ENCODE measurements around the gene CRIP1. TPM values are rescaled to one million over a fixed set of nuclear protein-coding genes. Genes with fewer than 3 reads are reported as not detected.

CRIP1 gene, protein sequence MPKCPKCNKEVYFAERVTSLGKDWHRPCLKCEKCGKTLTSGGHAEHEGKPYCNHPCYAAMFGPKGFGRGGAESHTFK
- total RNA-seq = 112 TPM

DNA sequence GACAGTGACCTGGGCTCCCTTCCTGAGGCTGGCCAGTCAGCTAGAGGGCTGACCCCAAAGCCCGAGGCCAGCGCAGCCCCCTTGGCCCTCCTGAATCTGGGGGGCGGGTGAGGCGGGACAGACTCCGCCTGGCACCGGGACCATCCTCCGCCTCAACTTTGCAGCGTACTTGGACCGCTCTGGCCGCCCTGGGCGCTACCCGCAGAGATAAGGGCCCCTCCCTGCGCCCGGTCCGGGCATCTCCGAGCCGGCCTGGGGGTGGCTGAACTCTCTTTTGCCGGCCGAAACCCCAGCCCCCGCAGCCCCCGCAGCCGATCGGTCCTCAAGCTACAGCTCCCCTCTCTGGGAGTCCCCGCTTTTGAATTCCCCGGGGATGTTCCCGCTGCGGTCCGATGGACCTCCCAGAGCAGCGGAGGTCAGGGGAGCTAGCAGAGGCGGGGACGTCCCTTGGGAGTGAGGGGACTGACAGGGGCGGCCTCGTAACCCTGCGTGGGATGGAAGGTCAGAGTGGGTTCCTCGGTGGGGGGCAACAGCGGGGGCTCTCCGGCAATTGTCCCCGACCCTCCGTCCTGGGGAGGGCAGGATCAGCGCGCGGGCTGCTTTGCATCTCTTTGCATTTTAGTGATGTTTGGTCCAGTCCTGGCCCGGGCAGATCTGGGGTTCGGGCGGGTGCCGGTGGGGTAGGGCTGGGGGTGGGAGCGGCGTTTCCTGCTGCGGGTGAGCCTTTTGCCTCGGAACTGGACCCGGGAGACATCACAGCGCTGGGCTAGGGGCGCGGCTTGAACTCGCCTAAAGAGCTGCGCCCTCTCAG lies at the start of gene CRIP1:
Gene CRIP1, plus strand, starts transcription at position 724 of the 811 bp plus-strand sequence. CDS start 374 bp downstream, outside the sequence.
- ATAC-seq (no peak), DNase-seq (ENCODE audit: low spot score) (no peak)
- intact Hi-C loops (cut with DNase I) = loop anchor here (5.0 kb wide), 1 partner anchor 114 kb away; no protein-coding TSS in a partner anchor

DNA sequence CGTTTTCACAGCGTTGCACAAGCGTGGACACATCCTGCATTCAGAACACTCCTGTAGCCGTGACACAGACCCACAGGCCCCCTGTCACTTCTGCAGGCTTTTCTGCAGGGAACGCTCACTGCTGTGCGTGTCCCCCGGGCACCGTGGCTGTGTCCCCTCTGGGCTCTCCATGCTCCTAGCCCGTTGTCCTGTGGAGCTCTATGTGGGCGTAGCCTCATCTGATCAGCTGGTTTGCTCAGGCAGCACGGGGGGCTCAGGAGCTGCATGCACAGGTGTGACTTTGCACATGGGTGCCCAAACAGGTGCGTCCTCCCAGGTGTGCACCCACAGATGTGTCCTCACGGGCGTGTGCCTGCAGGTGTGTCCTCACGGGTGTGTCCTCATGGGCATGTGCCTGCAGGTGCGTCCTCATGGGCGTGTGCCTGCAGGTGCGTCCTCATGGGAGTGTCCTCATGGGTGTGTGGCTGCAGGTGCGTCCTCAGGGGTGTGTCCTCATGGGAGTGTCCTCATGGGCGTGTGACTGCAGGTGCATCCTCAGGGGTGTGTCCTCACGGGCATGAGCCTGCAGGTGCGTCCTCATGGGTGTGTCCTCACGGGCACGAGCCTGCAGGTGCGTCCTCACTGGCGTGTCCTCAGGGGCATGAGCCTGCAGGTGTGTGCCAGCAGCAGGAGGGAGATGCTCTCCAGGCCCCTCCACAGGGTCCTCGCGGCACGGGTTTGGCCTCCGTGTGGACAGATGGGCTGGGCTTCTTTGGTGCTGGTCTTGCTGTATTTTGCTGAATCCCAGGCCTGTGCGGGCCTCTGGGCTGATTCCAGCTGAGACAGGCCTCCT lies 49.6 kb upstream of the CRIP1 start:
- ATAC-seq (peak; percentile 7), DNase-seq (ENCODE audit: low spot score) (no peak)
- intact Hi-C loops (cut with DNase I) = no loop called here

DNA sequence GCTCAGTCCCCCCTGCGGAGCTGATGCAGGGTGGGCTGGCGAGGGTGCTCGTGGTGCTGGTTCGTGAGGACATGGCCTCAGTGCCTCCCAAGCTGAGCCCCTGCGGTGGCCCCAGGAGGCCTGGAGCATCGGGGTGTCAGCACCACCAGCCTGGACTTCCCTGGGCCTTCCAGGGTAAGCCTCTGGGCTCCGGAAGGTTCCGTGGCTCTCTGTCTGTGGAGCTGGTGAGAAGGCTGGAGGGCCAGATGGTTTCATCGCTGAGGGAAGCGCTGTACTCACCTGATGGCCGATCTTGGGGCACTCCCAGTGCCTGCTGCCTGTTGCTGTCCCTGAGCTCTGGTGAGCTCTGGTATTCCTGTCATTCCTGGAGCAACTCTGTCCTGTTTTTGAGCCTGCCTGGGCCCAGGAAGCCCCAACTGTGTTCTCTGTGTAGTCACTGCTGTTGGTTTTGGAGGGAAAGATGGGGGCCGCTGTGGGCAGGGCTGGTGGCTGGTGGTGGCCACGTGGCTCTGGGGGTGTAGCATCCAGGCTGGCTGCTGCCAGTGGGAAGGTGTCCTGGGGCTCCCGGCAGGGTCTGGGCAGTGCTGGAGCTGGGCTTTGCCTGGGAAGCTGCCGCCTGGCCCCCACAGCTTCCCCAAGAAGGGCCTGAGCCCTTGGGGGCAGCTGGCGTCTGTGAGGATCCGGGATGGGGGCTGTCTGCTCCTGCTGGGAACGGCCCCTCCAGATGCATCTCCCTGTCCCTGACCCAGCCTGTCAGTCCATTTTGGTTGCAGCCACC lies 48.8 kb upstream of the CRIP1 start:
- DNase-seq (ENCODE audit: low spot score) = no peak
- no peak for ATAC-seq
- intact Hi-C loops (cut with DNase I) = no loop called here

DNA sequence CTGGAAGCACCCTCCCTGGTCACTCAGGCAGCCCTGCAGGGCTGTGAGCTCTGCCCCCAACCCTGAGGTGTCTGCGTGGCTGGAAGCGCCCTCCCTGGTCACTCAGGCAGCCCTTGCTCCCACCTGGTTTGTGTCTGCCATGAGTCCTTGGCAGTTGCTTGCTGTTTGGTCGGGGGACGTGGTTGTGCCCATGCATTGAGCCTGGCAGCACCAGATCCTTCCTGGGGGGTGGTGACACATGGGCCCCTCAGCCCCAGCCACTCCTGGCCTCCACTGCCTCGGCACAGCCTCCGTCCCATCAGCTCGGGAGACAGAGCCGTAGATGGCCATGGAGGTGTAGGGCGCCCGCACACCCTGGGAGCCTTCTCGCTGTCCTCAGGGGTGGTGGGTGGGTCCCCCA lies 47.5 kb upstream of the CRIP1 start:
- intact Hi-C loops (cut with DNase I) = no loop called here
- ATAC-seq (no peak), DNase-seq (ENCODE audit: low spot score) (no peak)

DNA sequence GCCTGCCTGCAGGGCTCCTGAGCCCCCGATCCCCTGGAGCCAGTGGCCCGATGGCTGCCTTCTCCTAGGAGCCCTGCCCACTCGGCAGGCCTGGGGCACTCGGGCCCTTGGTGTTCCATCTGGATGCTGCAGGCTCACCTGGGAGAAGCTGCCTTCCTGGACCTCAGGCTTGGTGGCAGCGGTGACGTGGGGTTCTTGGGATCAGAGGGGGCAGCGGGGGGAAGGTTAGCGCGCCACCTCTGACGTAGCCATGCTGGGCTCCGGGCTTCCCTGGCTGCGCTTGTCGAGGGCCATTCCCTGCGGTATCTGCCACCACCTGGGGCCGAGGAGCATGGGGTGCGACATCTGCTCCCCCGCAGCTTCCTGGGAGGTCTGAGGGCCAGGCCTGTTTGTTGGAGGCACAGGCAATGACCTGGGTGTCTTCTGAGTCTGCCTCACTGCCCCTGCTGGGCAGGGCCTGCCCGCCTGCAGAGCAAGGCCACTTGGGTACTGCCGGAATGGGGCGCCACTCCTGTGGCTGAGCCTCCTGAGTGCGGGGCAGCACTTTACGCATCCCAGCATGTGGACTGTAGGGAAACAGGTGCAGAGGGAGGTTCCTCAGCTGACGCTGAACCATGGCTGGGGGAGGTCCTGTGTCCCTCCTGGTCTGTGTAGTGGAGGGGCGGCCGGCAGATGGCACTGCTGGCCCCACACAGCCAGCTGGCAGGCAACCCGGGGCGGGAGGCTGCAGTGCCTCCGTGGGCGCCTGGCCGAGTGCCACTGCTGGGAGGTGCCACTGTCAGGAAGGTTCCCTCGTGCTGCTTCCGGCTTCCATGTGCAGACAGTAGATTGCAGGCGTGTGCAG lies 46.8 kb upstream of the CRIP1 start:
- ATAC-seq (no peak), DNase-seq (ENCODE audit: low spot score) (no peak)
- intact Hi-C loops (cut with DNase I) = no loop called here

DNA sequence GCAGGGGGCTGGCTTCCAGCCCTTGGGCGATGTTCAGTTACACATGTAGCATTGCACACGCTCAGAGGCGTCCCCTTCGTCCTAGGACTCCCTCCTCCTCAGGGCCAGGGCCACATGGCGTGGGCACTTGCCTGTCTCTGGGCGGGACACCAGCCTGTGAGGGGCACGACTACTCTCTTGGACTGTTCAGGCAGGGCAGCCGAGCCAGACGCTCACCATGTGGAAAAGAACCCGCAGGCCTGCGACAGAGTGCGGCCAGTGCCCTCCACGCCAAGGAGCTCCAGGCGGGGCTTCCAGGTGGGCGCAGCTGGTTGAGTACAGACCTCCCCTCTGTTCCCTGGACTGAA lies 46.2 kb upstream of the CRIP1 start:
- no peak for ATAC-seq
- DNase-seq (ENCODE audit: low spot score) = no peak
- intact Hi-C loops (cut with DNase I) = no loop called here

DNA sequence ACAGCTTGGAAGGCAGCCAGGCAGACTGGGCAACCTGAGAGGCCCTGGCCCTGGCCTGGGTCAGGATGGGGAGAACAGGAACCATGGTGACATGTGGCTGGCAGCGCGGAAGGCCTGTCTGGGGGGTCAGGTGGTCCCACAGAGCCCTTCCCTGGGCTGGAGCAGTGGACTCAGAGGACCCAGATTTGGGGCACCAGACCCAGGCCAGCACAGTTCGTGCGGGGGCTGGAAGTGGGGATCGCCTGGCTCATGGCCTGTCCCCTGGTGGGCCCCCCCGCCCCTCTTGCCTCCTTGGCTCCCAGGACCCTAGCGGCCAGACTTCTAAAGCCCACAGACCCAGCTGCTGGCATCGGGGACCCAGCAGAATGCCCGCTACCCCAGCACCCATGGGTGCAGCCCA lies 45.7 kb upstream of the CRIP1 start:
- no peak for ATAC-seq
- intact Hi-C loops (cut with DNase I) = no loop called here
- DNase-seq (ENCODE audit: low spot score) = no peak

DNA sequence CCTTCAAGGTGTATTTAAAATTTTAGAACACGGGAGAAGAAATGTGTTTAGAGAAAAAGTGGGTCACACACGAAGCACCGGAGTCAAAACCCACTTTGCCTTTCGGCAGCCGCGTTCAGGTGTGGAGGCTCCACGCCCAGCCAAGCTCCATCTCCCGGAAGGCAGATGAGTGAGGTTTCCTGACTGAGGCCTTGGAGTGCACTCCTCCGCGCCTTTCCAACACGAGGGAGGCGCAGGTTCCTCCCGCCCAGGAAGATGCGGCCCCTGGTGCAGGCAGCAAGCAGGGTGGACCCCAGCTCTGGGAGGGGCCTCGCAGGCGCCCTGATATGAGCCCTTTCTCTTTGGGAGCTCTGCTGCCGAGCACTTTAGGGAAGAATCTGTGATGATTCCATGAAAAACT lies 44.6 kb upstream of the CRIP1 start:
- ATAC-seq (no peak), DNase-seq (ENCODE audit: low spot score) (no peak)
- intact Hi-C loops (cut with DNase I) = no loop called here

DNA sequence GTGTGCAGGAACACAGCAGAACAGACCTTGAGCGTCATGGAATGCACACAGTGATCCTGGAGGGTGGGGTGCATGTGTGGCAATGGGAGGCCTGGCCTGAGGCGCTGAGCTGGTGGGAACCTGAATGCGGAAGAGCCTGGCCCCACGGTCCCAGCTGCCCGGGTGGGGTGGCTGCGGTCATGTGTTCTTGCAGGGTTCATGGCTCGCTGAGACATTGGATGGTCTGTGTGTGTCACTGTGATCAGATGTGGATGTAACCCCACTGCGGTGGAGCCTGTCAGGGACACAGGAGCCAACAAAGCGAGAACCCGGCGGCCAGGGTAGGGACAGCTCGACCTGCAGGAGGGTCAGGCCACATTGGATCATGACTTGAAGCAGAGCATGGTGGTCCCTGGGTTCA lies 43.9 kb upstream of the CRIP1 start:
- intact Hi-C loops (cut with DNase I) = no loop called here
- ATAC-seq (no peak), DNase-seq (ENCODE audit: low spot score) (no peak)

DNA sequence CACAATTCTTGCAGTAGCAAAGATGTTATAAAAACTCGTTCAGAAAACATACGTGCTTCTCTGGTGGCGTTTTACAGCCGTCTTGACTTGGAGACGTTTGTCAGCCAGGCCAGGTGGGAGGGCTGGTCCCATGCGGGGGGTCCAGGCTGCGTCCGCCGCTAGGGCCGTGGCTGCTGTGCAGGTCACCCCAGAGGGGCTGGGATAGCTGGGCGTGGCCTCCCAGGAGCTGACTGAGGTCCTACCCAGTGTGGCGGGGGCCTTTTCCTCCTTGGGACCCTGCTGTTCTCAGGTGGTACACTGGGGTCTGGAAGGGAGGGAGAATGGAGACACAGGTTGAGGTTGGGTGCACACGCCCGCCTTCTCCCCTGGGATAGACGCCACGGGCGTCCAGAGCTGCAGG lies 41.8 kb upstream of the CRIP1 start:
- ATAC-seq (no peak), DNase-seq (ENCODE audit: low spot score) (no peak)
- intact Hi-C loops (cut with DNase I) = no loop called here

DNA sequence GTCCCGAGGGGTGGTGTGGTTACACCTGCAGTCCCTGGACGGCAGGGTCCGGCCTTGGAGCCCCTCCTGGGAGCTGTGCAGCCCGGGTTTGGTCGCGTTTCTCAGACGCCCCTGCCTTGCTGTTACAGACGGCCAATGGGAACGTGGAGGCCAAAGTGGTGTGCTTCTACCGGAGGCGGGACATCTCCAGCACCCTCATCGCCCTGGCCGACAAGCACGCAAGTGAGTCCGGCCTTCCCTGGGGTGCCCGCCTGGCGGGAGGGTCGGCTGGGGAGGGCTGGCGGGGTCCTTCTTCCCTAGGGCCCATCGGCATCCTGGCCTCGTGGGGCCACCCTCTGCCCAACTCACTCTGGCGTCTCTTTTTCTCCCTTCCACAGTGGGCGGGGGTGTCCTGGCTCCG lies 41.4 kb upstream of the CRIP1 start:
- ATAC-seq (no peak), DNase-seq (ENCODE audit: low spot score) (no peak)
- intact Hi-C loops (cut with DNase I) = no loop called here

DNA sequence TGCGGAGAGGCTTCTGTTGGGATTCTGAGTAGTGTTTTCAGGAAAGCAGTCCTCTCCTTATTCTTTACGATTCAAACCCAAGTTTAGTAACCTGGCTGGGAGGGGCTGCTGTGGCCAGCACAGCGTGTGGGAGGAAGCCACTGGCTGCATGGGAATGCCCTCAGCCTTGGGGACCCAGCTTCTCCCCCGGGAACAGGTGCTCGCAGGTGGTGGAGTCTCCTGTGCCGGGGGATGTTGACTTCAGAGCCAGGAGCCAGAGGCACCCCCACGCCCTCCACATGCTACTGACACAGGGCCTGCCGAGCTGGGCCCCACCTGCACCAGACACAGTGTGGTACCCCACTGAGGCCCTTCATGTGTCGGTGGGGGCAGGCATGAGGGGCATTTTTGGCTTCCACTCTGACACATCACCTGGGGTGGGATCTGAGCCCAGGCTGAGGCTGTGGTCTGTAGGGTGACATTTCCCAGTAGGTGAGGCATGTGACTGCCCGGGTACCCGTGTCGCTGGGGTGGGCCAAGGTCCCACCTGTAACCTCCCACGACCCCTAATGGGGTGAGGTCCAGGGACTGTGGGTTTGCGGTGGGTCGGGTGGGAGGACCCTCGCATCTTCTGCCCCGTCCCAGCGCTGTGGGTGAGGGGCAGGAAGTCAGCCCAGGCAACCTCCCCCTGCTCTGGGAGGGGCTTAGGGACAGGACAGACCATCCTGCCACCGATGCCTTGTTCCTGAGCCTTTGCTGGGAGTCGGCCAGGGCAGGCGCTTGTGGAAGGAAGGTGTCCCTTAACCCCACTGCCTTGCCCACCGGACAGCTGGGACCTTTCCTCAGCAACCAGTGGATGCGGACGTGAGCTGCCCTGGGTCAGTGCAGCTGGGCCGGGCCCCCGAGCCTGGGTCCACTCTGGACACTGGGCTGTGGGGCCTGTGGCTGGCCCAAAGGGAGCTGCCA lies 40.5 kb upstream of the CRIP1 start:
- intact Hi-C loops (cut with DNase I) = no loop called here
- no peak for ATAC-seq
- no peak for DNase-seq (ENCODE audit: low spot score)

DNA sequence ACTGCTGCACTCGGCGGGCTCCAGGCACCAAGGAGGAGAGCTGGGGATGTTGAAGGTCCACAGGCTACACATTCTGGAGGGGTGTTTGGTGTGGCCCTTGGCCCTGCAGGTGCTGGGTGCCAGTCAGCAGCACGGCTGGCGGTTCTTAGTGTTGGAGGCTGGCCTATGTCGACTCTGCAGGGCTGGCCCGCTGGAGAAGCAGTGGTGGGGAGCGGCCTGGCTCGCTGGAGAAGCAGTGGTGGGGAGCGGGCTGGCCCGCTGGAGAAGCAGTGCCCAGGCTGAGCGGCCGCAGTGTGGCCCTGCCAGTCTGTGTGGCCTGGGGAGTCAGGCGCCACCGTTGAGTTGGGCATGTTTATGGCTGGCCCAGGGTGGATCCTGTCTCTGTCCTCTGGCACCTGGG lies 39.7 kb upstream of the CRIP1 start:
- DNase-seq (ENCODE audit: low spot score) = no peak
- ATAC-seq = no peak
- intact Hi-C loops (cut with DNase I) = no loop called here

DNA sequence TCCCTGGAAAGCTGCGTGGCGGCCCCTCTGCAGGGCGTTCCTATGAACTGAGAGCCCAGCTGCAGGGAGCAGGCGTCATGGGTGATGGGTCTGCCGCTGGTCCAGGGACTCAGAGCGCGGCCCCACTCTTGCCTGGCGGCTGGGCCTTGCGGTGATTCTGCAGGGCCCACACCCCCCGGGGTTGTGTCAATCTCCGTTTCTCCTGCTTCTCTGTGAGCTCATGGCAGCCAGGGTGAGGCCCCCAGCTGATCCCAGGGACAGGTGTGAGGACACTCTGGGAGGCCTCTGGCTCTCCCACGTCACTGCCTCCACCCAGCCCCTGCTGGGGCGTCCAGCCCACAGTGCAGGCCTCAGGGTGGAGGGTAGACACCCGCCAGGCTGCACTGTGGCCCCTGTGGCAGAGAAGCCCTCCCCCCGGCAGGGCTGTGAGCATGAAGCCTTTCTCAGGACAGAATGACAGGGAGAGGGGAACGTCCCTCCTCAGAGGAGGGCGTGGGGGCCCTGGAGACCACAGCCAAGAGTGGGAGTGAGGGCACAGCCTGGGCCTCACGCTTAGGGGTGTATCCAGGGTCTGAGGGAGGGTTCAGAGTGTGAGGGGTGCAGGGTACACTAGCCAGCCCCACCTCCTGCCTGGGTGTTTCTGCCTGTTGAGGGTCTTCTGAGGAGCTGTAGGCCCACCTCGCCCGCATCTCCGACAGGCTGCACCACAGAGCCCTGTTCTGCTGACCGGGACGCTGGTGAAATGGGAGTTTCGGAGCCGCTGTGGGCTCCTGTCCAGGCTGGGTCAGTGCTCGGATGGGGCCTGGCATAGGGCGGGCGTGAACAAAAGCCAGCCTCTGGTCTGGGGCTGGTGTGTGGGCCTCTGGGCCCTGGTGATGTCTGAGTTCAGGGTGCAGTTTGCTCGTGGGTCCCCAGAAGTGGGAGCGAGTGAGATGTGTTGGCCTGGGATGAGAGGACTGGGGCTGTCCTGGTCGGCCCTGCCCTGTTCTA lies 38.7 kb upstream of the CRIP1 start:
- intact Hi-C loops (cut with DNase I) = no loop called here
- ATAC-seq (peak; percentile 5), DNase-seq (ENCODE audit: low spot score) (no peak)

DNA sequence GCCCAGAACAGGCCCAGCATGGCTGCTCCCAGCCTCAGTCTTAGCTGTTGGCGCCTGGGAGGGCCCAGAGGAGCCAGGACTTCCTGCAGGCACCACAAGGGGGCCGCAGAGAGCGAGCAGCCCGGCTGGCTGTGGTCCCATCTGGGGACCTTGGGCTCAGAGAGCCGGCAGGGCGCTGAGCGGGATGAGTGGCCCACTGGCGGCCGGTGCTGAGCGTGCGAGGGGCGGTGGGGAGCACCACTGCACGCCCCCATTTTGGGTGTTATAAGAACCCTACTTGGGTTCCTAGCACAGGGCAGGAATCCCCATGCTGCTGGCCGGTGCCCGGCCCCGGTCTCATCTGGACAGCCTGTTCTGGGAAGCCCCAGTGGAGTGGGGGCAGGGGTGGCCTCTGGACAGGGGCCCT lies 38.0 kb upstream of the CRIP1 start:
- ATAC-seq (peak; percentile 88), DNase-seq (ENCODE audit: low spot score) (peak; percentile 85)
- intact Hi-C loops (cut with DNase I) = no loop called here

DNA sequence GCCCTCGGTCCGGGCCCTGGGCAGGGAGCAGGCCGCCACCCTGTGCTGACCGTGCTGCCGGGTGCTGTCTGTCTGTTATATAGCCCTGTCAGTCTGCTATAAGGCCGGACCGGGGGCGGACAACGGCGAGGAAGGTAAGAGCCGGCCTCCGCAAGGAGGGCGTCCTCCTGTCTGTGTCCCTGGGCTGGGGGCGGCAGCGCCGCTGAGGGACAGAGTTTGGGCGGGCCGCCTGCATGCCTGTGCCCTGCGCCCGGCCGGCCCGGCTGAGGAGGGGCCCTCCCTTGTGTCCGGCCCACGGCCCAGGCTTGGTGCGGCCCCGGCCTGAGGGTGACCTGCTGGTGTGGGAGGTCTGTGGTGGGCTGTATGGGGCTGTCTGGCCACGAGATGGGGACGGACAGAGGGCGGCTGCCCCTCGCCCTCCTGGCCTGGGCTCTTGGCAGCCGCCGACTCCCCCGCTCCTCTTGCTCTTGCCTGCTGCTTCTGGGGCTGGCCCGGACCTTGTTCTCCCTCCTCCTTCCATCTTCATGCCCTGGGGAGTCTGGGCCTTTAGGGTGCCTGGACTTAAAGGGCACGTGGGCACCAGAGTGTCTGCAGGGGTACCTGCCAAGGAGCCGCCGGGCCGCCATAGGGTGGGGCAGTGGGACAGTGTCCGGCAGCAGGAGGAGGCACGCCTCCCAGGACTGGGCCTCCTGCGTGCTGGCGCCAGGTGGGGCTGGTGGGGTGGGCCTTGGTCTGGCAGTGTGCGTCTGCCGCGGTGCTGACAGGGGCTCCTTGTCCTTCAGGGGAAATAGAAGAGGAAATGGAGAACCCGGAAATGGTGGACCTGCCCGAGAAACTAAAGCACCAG lies 37.2 kb upstream of the CRIP1 start:
- DNase-seq (ENCODE audit: low spot score) (no peak), ATAC-seq (no peak)
- intact Hi-C loops (cut with DNase I) = no loop called here

All from sciatic nerve (tissue), 2 donors.